GM19193 (cell line): ENCODE measurements around the gene TIMMDC1.
A peak's percentile ranks its signal among the peaks of the same experiment; 100 is the strongest.

ENCODE experiments used
- POLR2A ChIP-seq: IDR thresholded peaks from 4 replicates; pipeline ENCODE4 v1.6.1; 2011; ENCODE audit not compliant: insufficient read depth, insufficient read length; ENCODE audit errors: extremely low read depth

The TIMMDC1 gene

DNA sequence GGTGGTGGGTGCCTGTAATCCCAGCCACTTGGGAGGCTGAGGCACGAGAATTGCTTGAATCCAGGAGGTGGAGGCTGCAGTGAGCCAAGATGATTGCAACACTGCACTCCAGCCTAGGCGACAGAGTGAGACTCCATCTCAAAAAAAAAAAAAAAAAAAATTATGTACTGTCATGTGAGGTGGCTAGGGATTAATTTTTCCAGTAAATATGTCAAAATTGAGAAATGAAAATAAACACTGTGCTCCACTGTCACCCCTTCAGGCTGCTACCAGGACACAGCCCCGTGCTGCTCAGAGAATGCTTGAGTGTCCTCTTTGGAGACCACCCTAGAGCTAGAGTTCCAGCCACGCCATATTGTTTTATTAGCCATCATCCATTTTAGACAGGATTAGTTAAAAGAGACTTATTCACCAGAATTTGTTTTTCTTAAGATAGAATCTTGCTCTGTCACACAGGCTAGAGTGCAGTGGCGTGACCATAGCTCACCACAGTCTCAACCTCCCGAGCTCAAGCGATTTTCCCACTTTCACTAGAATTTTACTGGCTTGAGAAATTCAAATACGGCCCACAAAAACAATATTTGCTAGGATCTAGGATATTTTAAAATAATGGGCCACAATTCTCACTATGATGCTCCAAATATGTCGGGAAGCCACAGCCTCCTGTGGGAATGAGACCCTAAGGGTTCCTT is 60.4 kb downstream of the TIMMDC1 start:
- no peak for TF ChIP-seq POLR2A

DNA sequence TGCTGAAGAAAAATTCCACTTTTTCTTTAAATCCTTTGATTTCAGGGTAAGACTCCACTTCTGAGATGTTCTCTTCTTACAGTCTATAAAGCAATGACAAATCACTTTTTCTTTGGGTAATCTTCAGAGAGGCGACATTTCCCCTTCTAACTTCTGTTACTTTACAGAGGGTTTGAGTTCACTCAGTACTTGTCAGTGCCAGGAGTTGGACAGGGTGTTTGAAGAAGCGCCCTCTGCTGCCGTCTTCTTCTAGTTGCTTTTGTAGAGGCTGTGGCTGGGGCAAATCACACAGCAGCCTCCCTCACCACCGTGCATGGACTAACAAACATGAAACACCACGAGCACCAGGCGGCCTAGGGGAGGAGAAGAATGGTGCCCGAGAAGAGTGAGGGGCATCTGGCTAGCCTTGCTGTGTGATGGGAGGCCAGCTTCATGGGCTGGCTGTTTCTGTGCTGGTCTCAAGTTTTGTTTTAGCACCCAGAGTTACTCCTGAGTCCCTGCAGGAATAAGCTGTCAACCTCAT is 61.2 kb downstream of the TIMMDC1 start, which contains the start of gene CD80:
Gene CD80 (minus strand): TSS at position 174 of the 523 bp plus-strand sequence. CDS start 1,886 bp downstream, outside the sequence.
- peak; percentile 58 for TF ChIP-seq POLR2A

DNA sequence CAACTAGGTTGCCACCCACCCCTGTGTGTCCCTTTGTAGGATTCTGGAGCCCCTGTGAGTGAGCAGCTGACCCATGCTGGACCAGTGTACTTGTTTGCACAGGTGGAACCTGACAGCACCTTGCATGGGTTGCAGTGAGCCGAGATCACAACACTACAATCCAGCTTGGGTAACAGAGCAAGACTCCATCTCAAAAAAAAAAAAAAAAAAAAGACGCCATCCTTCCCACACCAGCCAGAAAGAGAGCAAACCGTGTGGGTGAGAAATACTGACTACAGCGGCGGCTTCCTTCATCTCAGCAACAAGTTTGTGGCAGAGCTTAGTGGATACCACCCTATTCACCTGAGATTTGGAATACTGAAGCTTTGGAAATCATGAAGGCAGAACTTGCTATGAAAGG is 61.8 kb downstream of the TIMMDC1 start:
- no peak for TF ChIP-seq POLR2A

DNA sequence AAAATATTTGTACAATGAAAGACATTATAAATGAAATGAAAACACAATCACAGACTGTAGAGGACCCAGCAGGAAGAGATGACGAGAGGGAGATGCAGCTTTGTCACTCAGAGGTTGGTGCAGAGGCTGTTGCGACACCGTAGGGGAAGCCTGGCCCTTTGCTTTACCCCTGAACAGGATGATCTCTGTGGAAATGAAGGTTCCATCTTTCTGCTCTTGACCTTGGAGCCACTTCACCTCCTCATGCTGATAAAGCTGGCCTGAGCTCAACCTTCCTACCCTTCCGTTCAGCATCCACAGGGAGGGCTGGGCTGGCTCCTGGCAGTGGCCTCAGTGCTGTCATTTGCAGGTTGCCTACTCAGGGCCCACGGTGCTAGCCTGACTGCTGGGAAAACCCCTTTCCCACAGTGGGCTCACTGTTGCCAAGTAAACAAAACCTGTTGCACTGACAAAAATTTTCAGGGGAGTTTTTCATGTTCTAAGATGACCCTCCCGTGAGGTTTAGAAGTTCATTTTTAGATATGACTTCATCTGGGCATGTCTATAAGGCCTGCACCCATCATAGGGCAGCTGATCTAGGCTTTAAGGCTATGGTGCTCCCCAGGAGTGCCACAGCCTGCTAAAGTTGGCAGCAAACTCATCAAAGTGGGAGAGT is 64.1 kb downstream of the TIMMDC1 start:
- peak; percentile 86 for TF ChIP-seq POLR2A

DNA sequence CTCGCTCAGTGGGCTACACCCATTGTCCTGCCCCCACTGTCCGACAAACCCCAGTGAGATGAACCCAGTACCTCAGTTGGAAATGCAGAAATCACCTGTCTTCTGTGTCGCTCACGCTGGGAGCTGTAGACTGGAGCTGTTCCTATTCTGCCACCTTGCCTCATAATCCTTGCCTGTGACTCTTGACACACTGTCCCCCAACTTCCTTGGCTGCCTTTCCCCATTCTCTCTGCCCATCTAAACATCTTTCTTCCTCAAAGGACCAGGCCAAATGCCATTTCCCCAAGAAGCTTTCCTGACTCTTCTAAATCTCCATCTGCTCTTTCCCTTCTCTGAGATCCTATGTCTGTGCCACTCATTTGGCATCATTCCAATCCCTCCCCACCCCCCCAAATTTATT is 70.8 kb downstream of the TIMMDC1 start:
- no peak for TF ChIP-seq POLR2A

DNA sequence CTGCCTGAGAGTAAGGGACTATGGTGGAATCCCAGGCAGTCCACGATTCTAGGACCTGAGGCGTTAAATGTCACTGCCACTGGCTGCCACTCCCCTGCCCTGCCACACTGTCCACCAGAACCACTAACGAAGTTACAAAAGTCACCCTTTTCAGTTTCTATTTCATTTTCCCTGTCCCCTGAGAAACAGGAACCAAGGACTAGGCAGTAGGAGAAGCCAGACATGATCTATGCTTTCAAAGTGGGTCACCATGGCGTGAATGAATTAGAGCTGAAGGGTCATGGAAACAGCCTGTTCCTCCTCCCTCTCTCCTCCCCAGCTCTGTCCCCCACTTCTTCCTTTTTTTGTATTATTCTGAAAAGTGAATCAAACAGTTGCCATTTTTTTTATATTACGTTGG is 71.9 kb downstream of the TIMMDC1 start:
- no peak for TF ChIP-seq POLR2A

DNA sequence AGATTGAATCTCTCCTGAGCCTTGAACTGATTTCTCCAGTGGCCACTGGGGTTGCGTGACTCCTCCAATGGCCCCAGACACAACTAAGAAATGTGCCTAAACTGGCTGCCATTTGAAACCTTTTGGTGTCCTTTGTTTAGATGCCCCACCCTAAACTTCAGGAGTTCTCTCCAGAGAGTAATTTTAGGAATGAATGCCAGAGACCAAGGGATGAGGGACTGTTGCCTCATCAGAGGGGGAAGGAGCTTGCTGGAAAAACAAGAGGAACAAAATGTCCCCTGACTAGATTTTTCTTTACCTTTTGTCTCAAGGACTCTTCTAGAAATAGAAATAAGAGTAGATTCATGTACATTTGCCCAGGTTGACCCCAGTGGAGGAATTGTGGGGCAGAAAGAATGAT is 72.9 kb downstream of the TIMMDC1 start:
- no peak for TF ChIP-seq POLR2A

DNA sequence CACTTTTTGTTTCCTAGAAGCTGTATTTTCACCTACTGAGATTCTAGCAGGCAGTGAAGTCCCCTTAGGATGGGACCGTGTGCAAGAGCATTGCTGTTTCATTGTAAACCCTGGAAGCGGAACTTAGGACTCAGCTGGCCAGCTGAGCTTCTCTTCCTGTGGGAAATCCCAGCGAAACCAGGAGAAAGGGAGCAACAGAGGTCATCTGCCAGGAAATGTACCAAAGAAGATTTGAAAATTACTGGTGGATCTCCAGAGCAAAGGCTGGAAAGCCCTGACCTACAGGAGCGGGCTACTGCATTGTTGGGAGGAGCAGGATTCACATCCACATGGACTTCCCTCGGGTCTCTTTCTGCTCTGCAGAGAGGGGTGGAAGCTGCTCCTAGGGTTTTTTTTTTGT is 73.3 kb downstream of the TIMMDC1 start:
- TF ChIP-seq POLR2A = no peak
